COLO668 (cell line): ENCODE measurements around the gene FMO2.

Source experiments
- DNase-seq: peaks from one replicate; lab custom pipeline; 2025; ENCODE audit not compliant: unreplicated experiment; lab: John Stamatoyannopoulos, UW

FMO2 gene

DNA sequence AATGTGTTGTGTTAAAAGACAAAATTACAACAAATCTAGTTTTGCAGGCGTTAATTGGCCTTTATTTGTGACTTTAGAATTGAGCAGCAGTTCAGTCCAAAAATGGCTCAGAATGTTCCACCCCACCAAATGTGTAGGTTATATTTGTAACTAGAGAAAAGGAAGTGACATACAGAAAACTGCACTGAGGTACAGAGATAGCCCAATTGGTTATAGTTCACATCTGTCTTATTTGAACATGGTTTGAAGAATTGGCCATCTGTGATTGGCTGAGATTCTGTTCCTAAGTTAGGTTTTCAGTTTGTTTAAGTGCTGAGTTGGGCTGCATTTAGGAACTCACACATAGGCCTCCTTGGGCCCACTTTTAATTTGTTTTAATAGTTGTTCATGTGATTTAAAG, 12.0 kb upstream of the FMO2 start:
- no peak for DNase-seq

DNA sequence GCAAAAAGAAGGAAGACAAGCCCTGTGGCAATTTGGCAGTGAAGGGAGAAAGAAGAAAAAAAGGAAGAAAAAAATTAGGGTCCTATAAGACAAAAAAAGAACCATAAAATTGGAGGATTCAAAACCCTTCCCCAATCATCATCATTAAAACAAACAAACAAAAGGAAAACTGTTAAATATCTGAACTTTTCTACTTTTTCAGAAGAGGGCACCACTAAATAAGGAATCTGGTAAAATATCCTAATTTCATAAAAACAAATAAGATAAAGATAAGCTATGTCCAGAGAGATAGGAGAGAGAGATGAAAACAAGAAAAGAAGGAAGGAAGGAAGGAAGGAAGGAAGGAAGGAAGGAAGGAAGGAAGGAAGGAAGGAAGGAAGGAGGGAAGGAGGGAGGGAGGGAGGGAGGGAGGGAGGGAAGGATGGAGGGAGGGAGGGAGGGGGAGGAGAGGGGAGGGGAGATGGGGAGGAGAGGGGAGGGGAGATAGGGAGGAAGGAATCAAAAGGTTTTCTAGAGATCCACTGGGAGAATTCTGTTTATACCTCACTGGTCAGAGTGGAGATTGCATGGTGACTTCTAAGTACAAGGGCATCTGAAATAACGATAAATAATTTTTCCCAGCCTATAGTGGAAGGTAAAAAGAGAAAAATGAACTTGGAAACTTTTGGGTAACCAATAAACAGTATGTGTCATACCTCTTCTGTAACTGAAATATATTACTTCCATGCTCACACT, 10.4 kb upstream of the FMO2 start:
- no peak for DNase-seq

DNA sequence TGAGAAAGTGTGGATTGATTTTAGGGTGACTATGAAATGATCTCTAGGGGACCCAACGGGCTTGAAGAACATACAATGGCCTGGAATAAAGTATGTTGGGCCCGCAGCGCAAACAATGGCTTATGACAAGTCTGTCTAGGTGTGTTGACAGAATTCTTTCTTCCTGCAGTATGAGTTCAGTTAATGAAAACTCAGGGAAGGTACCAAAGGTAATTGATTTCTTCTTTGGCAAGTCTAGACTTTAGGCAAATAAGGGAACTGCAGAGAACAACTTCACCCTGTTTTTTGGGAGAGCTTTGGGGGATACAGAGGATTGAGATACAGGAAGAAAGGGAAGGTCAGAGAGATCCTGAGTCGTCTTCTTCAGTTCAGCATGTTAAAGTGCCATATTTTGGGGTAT, 7.8 kb upstream of the FMO2 start:
- no peak for DNase-seq

DNA sequence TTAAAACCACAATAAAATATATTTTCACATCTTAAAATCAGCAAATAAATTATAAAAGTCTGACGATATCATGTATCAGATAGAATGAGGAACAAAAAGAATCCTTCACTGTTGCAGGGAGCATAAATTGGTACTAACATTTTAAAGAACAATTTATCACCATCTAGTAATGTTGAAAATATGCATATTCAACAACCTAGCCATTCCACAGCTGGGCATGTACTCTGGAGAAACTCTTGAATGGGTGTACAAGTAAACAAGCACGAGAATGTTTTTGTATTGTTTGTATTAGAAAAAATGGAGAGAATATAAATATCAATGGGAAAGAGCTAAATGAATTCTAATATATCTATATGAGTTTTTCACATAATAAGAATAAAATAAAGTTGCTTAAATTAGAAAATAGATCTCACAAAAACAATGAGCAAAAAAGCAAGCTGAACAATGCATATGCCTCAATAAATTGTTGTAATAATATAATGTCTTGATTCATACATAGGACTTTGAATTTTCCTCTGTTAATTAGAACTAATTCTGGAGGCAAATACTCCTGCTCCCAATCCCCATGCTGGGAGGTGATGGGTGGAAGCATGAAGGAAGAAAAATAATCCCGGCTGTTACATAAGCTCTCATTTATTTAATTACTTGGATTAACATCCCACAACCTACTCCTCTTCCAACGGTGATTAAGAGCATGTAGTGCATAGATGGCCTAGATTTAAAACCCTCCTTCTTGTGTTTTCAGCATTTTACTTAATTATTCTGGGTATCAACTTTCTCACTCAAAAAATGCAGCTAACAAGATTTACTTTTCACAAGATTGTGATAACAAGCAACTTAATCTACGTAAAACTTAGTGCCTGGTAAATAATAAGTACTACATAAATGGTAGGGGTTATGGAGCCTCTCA, 5.5 kb upstream of the FMO2 start:
- no peak for DNase-seq

DNA sequence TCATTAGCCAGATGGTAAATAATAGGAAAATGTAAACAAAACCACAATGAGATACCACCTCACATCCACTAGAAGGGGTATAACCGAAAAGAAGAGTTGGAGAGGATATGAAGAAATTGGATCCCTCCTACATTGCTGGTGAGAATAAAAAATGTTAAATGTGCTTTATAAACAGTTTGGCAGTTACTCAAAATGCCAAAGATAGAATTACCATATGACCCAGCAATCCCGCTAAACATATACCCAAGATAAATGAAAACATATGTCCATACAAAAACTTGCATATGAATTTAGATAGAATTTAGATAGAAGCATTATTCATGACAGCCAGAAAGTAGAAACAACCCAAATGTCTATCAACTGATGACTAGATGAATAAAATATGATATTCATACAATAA, 4.4 kb upstream of the FMO2 start:
- no peak for DNase-seq

DNA sequence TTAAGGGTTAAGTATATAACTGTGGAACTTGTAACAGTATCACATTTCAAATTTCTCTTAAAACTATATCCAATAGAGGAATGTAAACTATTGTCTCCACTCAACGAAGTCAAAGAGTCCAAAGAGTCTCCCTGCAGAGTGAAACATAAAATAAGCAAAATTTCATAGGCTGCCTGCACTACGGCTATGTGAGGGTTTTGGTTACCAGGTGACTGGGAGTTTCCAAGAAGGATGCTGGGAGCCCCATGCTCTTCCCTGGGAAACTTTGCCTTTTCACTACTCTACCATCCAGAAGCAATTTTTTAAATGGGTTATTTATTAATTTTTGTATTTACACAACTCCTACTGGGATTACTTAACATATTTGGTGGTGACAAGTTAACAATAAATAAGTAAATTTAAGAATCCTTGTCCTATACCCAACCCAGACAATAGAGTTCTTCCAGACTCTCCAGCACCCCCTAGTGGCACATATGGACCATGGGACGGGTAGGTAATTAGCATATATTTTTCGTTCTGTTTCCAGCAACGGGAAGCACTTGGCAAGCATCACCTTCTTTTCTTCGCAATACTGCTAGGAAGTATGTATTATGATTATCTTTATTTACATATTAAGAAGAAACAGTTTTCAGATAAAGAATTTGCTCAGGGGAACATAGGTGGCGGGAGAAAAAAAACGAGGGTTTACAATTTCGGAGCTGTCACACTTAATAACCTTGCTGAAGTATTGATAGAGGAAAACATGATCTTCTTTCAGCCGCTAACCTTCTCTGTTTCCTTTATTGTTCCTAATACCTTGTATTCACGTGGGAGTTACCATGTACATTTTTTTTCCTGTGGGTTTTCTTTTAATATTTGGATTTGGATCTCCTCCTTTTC, 3.5 kb downstream of the FMO2 start:
- DNase-seq = peak; percentile 43

DNA sequence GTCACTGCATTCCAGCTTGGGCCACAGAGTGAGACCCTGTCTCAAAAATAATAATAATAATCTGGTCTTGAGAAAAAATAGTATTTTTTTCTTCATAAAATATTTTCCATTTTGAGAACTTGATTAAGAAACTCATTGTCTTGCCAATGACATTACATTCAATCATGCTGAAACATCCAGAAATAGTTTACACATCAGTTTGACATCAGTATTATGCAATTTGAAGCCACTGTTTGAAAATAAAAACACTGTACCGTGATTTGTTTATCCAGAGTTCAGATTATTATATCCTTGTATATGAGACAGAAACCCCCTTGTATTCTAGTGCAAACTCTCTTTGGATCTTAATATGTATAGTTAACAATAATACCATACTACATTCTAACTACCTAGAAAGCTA, 6.9 kb downstream of the FMO2 start:
- DNase-seq = no peak

DNA sequence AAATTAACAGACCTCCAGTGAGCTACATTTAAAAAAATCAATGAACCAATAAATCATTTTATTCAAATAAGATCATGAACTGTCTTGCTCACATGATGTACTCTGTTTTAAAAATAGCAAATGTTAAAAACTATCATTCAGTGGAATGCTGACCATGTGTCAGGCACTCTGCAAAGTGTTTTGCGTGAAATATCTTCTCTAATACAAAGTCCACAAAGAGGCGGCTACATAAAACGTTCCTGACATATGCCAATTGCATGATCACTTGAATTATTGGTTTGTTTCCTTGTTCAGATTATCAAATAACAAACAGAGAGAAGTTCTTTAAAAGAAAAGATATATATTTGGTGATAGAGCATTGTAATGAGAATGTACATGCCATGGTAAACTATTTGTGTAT, 10.7 kb downstream of the FMO2 start:
- DNase-seq = no peak

DNA sequence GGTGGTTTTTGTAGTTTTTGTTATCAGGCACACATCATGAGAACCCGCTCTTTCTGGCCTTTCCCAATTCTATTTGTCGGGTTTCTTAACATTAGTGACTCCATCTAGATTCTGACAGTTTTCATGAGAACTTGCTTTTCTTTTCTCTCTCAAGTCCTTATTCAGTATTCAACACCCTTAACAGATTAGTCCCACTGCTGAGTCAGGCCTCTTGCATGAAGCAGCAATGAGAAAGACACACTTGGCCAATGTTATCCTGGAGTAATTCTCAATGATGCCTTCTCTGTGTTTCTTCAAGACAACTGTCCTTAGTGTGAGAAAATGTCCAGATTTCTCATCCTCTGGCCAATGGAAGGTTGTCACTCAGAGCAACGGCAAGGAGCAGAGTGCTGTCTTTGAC, 11.3 kb downstream of the FMO2 start:
- no peak for DNase-seq

DNA sequence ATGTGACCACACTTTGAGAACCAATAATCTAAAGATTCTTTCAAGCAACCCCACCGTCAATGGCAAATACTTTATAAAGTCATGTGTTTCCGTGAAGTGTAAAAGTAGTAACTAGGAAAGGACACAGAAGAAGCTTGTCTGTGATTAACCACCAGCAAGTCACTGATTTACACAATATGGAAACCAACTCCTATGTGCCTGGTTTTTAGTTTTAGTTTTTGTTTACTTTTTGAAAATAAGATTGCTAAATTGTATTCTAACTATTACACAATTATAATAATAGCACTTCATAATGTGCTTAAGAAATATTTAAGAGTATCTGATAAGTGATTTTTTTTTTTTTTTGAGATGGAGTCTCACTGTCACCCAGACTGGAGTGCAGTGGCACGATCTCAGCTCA, 13.0 kb downstream of the FMO2 start:
- no peak for DNase-seq

DNA sequence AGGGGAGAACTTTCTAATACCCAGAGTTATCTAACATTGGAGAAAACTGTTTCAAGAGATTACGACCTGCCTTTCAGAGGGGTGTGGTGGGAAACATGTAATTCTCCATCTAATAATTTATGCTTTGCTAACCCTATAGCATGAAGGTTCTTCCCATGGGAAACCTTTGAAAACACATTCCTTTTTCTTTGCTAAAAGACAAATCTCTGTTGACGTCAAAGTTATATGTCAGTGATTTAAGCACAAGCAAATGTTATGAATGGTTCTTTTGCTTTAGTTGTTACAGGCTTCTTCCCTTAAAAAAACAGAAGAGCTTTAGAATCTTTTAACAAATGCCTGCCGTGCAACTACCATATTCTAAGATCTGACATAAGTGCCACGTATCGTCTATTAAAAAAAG, 19.2 kb downstream of the FMO2 start:
- DNase-seq = no peak

DNA sequence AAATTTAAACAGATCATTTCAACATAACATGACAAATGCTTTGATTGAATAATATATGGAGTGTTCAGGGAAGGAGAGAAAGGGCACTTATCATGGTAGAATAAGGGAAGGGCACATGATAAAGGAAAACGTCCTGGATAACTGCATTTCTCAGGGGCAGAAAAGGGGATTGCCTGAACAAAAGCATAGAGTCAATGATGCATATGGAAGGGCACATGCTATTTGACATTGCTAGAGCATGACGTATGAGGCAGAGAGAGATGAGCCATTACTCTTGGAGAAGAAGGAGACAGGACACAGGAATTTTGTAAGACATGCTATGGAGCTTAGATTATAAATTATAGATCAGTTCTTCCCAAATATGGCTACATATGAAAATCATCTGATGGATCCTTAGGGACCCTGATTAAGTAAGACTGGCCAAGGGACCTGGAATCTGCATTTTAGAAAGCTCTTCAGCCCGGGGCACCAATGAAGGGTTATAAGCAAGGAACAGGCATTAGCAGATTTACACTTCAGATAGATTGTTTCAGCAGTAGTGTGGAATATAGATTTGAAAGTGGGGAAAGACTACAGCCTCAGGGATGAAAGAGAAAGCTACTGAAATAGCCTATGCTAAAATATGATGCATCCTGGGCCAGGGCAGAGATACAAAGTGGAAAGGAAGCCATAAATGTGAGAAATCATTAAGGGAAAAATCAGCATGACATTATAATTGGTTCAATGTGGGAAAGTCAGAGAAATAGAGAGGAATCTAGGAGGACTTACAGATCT, 21.3 kb downstream of the FMO2 start:
- no peak for DNase-seq

DNA sequence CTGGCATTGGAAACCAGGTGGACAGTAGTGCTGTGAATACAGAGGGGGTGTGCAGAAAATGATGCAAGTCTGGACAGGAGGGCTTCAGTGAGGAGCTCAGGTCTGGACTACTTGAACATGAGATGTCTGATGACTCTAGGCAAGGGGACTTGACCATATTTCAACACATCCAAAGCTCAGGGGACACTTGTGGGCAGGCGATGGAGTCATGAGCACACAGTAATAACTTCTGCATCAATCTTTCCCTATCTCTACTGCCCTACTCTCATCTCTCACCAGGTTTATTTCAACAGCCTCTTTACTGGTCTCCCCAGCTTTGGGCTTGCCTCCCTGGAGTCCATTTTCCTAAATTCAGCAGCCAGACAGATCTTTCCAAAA, 21.9 kb downstream of the FMO2 start:
- no peak for DNase-seq

DNA sequence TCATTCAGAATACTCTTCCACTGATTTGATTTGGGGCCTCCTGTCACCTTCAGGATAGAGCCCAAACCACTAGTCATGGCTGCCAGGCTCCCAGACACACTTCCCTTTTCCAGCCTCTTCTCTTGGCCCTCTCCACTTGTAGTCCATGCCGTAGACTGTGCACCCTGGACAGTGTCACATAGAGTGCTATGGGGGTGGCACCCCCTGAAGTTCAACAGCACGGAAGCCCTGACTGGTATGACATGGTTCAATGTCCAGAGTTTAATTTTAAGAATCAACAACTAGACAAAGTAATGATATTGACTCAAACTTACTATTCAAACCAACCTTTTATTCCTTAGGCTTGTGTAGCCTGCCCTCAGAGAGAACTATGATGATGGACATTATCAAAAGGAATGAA, 22.3 kb downstream of the FMO2 start:
- no peak for DNase-seq

DNA sequence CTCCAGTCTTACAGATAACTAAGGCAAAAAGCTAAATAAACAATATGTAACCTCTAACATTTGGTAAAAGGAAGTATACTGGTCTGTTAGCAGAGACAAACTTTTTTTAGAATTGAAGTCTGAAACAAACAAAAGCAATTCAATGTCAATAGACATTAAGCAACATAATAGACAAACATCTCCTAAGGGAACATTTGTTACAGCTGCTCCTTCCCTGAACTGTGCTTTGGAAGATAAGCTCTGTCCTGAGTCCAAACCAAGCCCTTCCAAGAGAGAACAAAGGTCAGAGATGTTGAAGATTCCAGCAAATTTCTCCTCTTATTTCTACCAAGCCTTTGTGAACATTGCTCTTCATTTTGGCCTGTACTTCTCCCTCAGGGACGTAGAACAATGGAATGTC, 25.3 kb downstream of the FMO2 start:
- DNase-seq = no peak

DNA sequence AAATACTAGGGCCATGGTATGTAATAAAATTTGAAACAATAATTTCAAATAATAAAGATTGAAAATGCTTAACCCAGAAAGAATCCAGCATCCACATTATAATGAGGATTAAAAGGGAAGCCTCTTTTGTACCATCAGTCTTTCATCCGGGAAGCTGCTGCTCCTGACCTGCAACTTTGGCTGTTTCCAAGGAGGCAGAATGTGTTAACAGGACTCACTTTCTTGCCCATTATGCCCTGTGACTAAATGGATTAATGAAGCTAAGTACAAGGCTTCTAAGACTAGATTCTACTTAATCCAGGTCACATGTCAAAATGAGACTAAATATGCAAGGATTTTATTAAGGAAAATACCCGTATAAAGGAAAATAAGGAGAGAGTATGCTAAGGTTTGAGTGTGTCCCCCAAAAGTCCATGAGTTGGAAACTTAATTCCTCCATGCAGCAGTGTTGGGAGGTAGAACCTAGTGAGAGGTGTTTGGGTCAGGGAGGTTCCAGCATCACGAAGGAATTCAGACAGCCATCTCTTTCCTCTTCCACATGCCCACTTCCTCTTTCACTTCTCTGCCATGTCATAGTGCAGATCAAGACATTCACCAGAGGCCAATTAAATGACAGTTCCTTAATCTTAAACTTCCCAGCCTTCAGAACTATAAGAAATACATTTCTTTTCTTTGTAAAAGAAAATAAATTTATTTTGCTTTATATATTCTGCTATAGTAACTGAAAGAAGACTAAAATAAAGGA, 27.7 kb downstream of the FMO2 start:
- DNase-seq = no peak

DNA sequence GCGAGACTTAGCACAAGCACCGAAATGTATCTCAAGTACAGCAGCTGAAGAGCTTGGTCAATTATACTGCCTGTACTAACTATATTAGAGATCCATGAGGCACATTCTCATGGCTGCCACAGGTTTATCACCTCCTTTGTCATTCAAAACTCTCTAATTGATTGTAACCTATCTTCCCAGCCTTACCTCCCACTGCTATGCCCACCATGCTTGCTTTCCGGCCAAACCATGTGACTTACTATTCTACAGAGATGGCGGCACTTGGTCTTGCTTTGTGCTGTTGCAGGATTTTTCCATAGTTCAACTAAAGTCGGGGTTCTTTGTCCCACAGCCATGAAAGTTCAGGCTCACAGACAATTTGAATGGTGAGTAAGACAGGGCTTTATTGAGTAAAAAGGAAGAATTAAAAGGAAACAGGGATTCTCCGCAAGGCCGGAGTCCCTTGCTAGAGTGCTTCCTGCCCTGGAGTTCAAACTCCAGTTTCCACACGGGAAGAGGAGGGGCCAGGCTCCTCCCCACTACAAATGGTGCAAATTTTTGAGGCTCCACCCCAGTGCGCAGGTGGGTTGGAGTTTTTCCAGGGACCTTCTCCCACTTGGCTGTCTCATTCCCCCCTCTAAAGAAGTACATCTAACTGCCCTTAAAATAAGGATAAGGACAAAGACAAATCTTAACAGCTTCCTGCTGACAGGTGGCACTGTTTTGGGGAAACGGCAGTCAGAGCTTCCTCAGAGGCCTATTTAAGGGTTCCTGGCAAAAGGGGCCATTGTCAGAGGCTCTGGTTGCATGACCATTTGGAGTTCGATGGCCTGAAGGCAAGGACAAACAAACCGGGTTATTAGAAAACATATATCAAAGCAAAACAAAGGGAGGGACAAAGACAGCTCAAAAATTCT, 28.7 kb downstream of the FMO2 start:
- no peak for DNase-seq

DNA sequence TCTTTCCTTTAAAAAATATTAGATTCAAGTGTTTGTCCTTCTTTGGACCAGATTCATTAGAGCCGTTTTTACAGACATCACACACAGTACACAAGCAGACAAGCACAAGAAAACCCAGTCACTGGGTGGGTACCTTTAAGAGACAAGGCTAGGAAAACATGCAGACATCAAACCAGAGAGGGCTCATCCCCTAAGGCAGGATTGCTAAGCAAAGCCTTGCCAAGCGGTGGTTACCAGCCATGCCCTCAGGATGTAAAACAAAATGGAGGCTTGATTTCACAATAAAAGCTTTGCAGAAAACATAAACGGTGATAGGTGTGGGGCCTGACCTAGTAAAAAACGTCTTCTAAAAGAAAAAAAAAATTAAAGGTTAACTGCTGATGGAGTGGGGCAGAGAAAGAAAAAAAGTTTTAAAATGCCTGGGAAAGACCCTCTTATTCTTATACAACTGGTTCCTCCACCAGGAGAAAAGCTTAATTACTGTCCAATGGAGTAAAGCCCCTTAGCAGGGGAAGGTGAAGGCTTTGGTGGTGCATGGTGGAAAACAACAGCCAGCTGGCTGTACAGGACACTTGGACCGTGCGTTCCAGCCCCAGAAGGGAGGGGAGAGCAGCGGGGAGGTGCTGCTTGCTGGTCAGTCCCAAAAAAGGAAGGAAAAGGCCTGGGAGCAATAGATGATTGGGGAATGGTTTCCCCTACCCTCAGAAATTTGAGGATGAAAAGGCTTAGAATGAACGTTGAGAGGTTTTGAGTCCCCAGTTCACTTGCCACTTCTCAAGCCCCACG, 32.8 kb downstream of the FMO2 start:
- DNase-seq = no peak
